DMS 273 (cell line): Measurements from ENCODE around the gene POU2F3.
A peak's percentile ranks its signal among the peaks of the same experiment; 100 is the strongest.

ENCODE experiments used
- DNase-seq: peaks from one replicate; lab custom pipeline; 2025; ENCODE audit not compliant: unreplicated experiment; lab: John Stamatoyannopoulos, UW

The POU2F3 gene

GRCh38 chr11:120316880-120317688, 77.1 kb downstream of the POU2F3 start:
- DNase-seq: peak; percentile 56

GRCh38 chr11:120317689-120318480, 77.9 kb downstream of the POU2F3 start:
- no peak for DNase-seq

GRCh38 chr11:120318906-120319305, 79.0 kb downstream of the POU2F3 start:
- peak; percentile 13 for DNase-seq

GRCh38 chr11:120324932-120325810, 85.2 kb downstream of the POU2F3 start, which contains the start of gene TLCD5:
Gene TLCD5, plus strand, starts transcription at chr11:120325299. Its CDS starts 2,143 bp downstream, at chr11:120327442.
- peak; percentile 85 for DNase-seq

- no peak for DNase-seq
Observed at GRCh38 chr11:120326228-120326627, 86.3 kb downstream of the POU2F3 start.

- DNase-seq: no peak
Observed at GRCh38 chr11:120326845-120327281, 86.9 kb downstream of the POU2F3 start.

- no peak for DNase-seq
Observed at GRCh38 chr11:120327311-120327710, 87.4 kb downstream of the POU2F3 start.

GRCh38 chr11:120329556-120329955, 89.6 kb downstream of the POU2F3 start:
- no peak for DNase-seq

- DNase-seq: no peak
Observed at GRCh38 chr11:120330045-120330444, 90.1 kb downstream of the POU2F3 start.

- DNase-seq: peak; percentile 60
Observed at GRCh38 chr11:120331301-120331996, 91.5 kb downstream of the POU2F3 start.

GRCh38 chr11:120332822-120333716, 93.1 kb downstream of the POU2F3 start:
- DNase-seq: no peak

- no peak for DNase-seq
Observed at GRCh38 chr11:120333801-120334200, 93.9 kb downstream of the POU2F3 start.

- no peak for DNase-seq
Observed at GRCh38 chr11:120334332-120334731, 94.4 kb downstream of the POU2F3 start.

- DNase-seq: peak; percentile 78
Observed at GRCh38 chr11:120334894-120335462, 95.0 kb downstream of the POU2F3 start.

- no peak for DNase-seq
Observed at GRCh38 chr11:120335556-120335907, 95.6 kb downstream of the POU2F3 start.

GRCh38 chr11:120335908-120336640, 96.1 kb downstream of the POU2F3 start, which contains the start of gene ARHGEF12:
Gene ARHGEF12, plus strand, starts transcription at chr11:120336413. Its CDS starts 831 bp downstream, at chr11:120337244.
- DNase-seq: peak; percentile 98

- DNase-seq: peak; percentile 76
Observed at GRCh38 chr11:120336641-120337354, 96.9 kb downstream of the POU2F3 start.
